ENCODE data around the gene EPGN. TPM values are rescaled to one million over a fixed set of nuclear protein-coding genes. Genes with fewer than 3 reads are reported as not detected.

EPGN gene
- total and polyA plus RNA-seq, 4 donors = 0.79 to 3.0 (median 1.6) TPM

GRCh38 chr4:74331944-74332343 lies 23.7 kb downstream of the EPGN start:
- no peak overlapping the region for H3K27ac ChIP-seq (ENCODE audit: low read depth in 1 of 2, low read length in 1 of 2)
- TF ChIP-seq CTCF (IDR thresholded peaks at IDR 0.05; ENCODE audit: control extremely low read depth, extremely low read depth) = no peak
- H3K4me3 ChIP-seq = no peak overlapping the region
- ATAC-seq (ENCODE audit: insufficient read depth, low FRiP score) = no peak
- no peaks in the 10 kb centered on the region for H3K36me3 ChIP-seq (ENCODE audit: control insufficient read depth in 4 of 4, insufficient read depth in 4 of 4, low read length in 4 of 4)
- no peak for DNase-seq
- no peaks in the 10 kb centered on the region for H3K27me3 ChIP-seq (ENCODE audit: control insufficient read depth in 3 of 3, insufficient read depth in 3 of 3, low read length in 2 of 3)
- H3K9me3 ChIP-seq (ENCODE audit: control insufficient read depth in 4 of 4, insufficient read depth in 3 of 4, low read length in 3 of 4) = no peaks in the 10 kb centered on the region
- no peaks in the 10 kb centered on the region for H3K4me1 ChIP-seq (ENCODE audit: control insufficient read depth in 5 of 5, insufficient read depth in 5 of 5, low read length in 5 of 5)
- no peak overlapping the region for H3K9ac ChIP-seq (ENCODE audit: insufficient read depth in 1 of 2, low read length in 2 of 2)

GRCh38 chr4:74334636-74335035 lies 26.4 kb downstream of the EPGN start:
- 83 to 94% methylated on average over 7 of the region's 7 CpGs for WGBS, 2 donors
- ATAC-seq (ENCODE audit: insufficient read depth, low FRiP score) (no peak), DNase-seq (no peak)
- no peak for TF ChIP-seq CTCF (IDR thresholded peaks at IDR 0.05; ENCODE audit: control extremely low read depth, extremely low read depth)
- Histone ChIP-seq H3K9me3 (ENCODE audit: control insufficient read depth in 4 of 4, insufficient read depth in 3 of 4, low read length in 3 of 4) (no peaks in the 10 kb centered on the region), H3K4me3 (no peak overlapping the region), H3K4me1 (ENCODE audit: control insufficient read depth in 5 of 5, insufficient read depth in 5 of 5, low read length in 5 of 5) (no peaks in the 10 kb centered on the region), H3K27me3 (ENCODE audit: control insufficient read depth in 3 of 3, insufficient read depth in 3 of 3, low read length in 2 of 3) (no peaks in the 10 kb centered on the region), H3K9ac (ENCODE audit: insufficient read depth in 1 of 2, low read length in 2 of 2) (no peak overlapping the region), H3K27ac (ENCODE audit: low read depth in 1 of 2, low read length in 1 of 2) (no peak overlapping the region), H3K36me3 (ENCODE audit: control insufficient read depth in 4 of 4, insufficient read depth in 4 of 4, low read length in 4 of 4) (no peaks in the 10 kb centered on the region)

GRCh38 chr4:74335341-74336021 lies 27.2 kb downstream of the EPGN start:
- no peak for ATAC-seq (ENCODE audit: insufficient read depth, low FRiP score)
- no peak overlapping the region for H3K4me3 ChIP-seq
- TF ChIP-seq CTCF (IDR thresholded peaks at IDR 0.05; ENCODE audit: control extremely low read depth, extremely low read depth) = no peak
- whole genome bisulfite sequencing, 2 donors = 47 to 75% methylated on average over 5 of the region's 5 CpGs
- H3K36me3 ChIP-seq (ENCODE audit: control insufficient read depth in 4 of 4, insufficient read depth in 4 of 4, low read length in 4 of 4) = no peaks in the 10 kb centered on the region
- H3K9ac ChIP-seq (ENCODE audit: insufficient read depth in 1 of 2, low read length in 2 of 2) = no peak overlapping the region
- no peak for DNase-seq
- no peaks in the 10 kb centered on the region for H3K4me1 ChIP-seq (ENCODE audit: control insufficient read depth in 5 of 5, insufficient read depth in 5 of 5, low read length in 5 of 5)
- no peaks in the 10 kb centered on the region for H3K27me3 ChIP-seq (ENCODE audit: control insufficient read depth in 3 of 3, insufficient read depth in 3 of 3, low read length in 2 of 3)
- no peak overlapping the region for H3K27ac ChIP-seq (ENCODE audit: low read depth in 1 of 2, low read length in 1 of 2)
- no peaks in the 10 kb centered on the region for H3K9me3 ChIP-seq (ENCODE audit: control insufficient read depth in 4 of 4, insufficient read depth in 3 of 4, low read length in 3 of 4)
